HG03432 (cell line): ENCODE results near the gene ZNF716.
"Not testable (repeated sequence)": the region's sequence is repeated elsewhere in the genome, so short reads cannot be mapped to it uniquely, and the experiment has no call there.

Experiments used
- ATAC-seq: cut with Tn5 transposase; IDR thresholded peaks from one replicate; pipeline ENCODE4 v1.9.1; 2021; ENCODE audit warnings: mild to moderate bottlenecking, moderate library complexity; ENCODE audit not compliant: unreplicated experiment

ZNF716 gene

GRCh38 chr7:57425969-57426628 lies 23.9 kb upstream of the ZNF716 start:
- no peak for ATAC-seq

GRCh38 chr7:57426629-57427003 lies 23.4 kb upstream of the ZNF716 start:
- ATAC-seq = no peak

- ATAC-seq = no peak
Observed at GRCh38 chr7:57427146-57427545, 22.8 kb upstream of the ZNF716 start.

- no peak for ATAC-seq
Observed at GRCh38 chr7:57427594-57427993, 22.4 kb upstream of the ZNF716 start.

- no peak for ATAC-seq
Observed at GRCh38 chr7:57432583-57432982, 17.4 kb upstream of the ZNF716 start.

GRCh38 chr7:57437581-57437980 lies 12.4 kb upstream of the ZNF716 start:
- ATAC-seq = no peak

GRCh38 chr7:57438244-57438643 lies 11.7 kb upstream of the ZNF716 start:
- ATAC-seq = no peak

GRCh38 chr7:57443567-57443966 lies 6.4 kb upstream of the ZNF716 start:
- no peak for ATAC-seq

- ATAC-seq = not testable (repeated sequence)
Observed at GRCh38 chr7:57469186-57469828, 19.3 kb downstream of the ZNF716 start.

- ATAC-seq = not testable (repeated sequence)
Observed at GRCh38 chr7:57480304-57480703, 30.3 kb downstream of the ZNF716 start.

GRCh38 chr7:57485022-57485421 lies 35.0 kb downstream of the ZNF716 start:
- ATAC-seq = not testable (repeated sequence)

GRCh38 chr7:57487957-57488356 lies 38.0 kb downstream of the ZNF716 start:
- ATAC-seq = no peak

- ATAC-seq = not testable (repeated sequence)
Observed at GRCh38 chr7:57495111-57495510, 45.1 kb downstream of the ZNF716 start.

GRCh38 chr7:57496395-57496794 lies 46.4 kb downstream of the ZNF716 start:
- ATAC-seq = no peak

GRCh38 chr7:57505176-57505575 lies 55.2 kb downstream of the ZNF716 start:
- no peak for ATAC-seq
